Parathyroid adenoma (tissue), 2 donors: Measurements from ENCODE around the gene CYP4F22.
"Not testable (repeated sequence)": the region's sequence is repeated elsewhere in the genome, so short reads cannot be mapped to it uniquely, and the experiment has no call there.

Experiments
- H2AFZ ChIP-seq: fragments of 300-600 bp; sonication (generic); one replicate; pipeline ENCODE4 v1.7.0; 2017; ENCODE audit warnings: antibody characterized with exemption, mild to moderate bottlenecking
- H3K27ac ChIP-seq: fragments of 300-600 bp; sonication (generic); one replicate; pipeline ENCODE4 v1.7.0; 2017
- H3K27me3 ChIP-seq: fragments of 300-600 bp; sonication (generic); one replicate; pipeline ENCODE4 v1.7.0; 2017; ENCODE audit warnings: low read length; ENCODE audit not compliant: control insufficient read depth, insufficient read depth
- H3K36me3 ChIP-seq: fragments of 300-600 bp; sonication (generic); one replicate; pipeline ENCODE4 v1.7.0; 2017; ENCODE audit warnings: low read length; ENCODE audit not compliant: control insufficient read depth, insufficient read depth
- H3K4me1 ChIP-seq: fragments of 300-600 bp; sonication (generic); one replicate; pipeline ENCODE4 v1.7.0; 2017; ENCODE audit warnings: control low read depth
- H3K4me2 ChIP-seq: fragments of 300-600 bp; sonication (generic); one replicate; pipeline ENCODE4 v1.7.0; 2017; ENCODE audit warnings: low read length
- H3K4me3 ChIP-seq: fragments of 300-600 bp; sonication (generic); one replicate; pipeline ENCODE4 v1.7.0; 2017; ENCODE audit warnings: low read depth, low read length
- H3K79me2 ChIP-seq: fragments of 300-600 bp; sonication (generic); one replicate; pipeline ENCODE4 v1.7.0; 2017; ENCODE audit warnings: control low read depth
- H3K9ac ChIP-seq: fragments of 300-600 bp; sonication (generic); one replicate; pipeline ENCODE4 v1.7.0; 2017; ENCODE audit warnings: mild to moderate bottlenecking
- H3K9me3 ChIP-seq: fragments of 300-600 bp; sonication (generic); one replicate; pipeline ENCODE4 v1.7.0; 2017; ENCODE audit warnings: low read length; ENCODE audit not compliant: control insufficient read depth
- CTCF ChIP-seq: fragments of 300-600 bp; sonication (generic); IDR thresholded peaks from one replicate; pipeline ENCODE4 v1.7.0; 2017; ENCODE audit warnings: antibody characterized with exemption, mild to moderate bottlenecking
- donor health status: primary hyperparathyroidism.

The CYP4F22 gene

GRCh38 chr19:15588265-15588664 lies 79.9 kb downstream of the CYP4F22 start:
- Histone ChIP-seq H3K4me3 (no peak overlapping the region), H3K4me1 (peaks cover 6% of the 10 kb centered on the region), H3K27me3 (no peaks in the 10 kb centered on the region), H3K36me3 (no peaks in the 10 kb centered on the region), H3K9ac (no peak overlapping the region), H3K4me2 (no peak overlapping the region), H3K79me2 (no peaks in the 10 kb centered on the region), H2AFZ (peak overlapping the region; percentile 29), H3K9me3 (no peaks in the 10 kb centered on the region), H3K27ac (peak overlapping the region; percentile 1)
- TF ChIP-seq CTCF = no peak

DNA sequence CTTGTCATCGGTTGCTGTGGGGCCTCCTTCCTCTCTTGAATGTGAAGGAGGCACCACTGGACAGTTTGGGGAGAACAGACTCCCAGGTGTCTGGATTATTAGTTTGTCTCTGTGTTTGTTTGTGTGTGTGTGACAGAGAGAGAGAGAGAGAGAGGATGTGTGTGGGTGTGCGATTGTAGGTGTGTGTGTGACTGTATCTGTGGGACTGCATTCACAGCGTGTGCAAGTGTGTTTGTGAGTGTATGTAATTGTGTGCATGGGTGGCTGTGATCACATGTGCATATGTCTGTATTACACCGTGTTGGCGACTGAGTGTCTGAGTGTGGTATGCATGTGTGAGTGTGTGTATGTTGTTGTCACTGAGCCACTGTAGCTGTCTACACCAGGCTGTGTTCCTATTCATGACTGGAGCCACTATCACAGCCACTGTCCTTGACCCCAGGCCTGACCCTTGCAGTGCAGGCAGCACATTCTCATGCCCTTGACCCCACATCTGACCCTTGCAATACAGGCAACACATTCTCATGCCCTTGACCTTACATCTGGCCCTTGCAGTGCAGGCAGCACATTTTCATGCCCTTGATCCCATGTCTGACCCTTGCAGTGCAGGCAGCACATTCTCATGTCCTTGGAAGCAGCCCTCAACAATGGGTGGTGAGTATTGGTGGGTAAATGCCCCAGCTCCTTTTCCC lies 81.6 kb downstream of the CYP4F22 start:
- Histone ChIP-seq H3K9ac (no peak overlapping the region), H3K4me1 (peaks cover 6% of the 10 kb centered on the region), H2AFZ (no peak overlapping the region), H3K27me3 (no peaks in the 10 kb centered on the region), H3K4me2 (no peak overlapping the region), H3K9me3 (no peaks in the 10 kb centered on the region), H3K27ac (no peak overlapping the region), H3K36me3 (no peaks in the 10 kb centered on the region), H3K79me2 (no peaks in the 10 kb centered on the region), H3K4me3 (no peak overlapping the region)
- TF ChIP-seq CTCF = no peak

- Histone ChIP-seq H3K79me2 (no peaks in the 10 kb centered on the region), H3K9ac (no peak overlapping the region), H3K4me2 (no peak overlapping the region), H3K4me3 (no peak overlapping the region), H3K27me3 (no peaks in the 10 kb centered on the region), H3K4me1 (peaks cover 6% of the 10 kb centered on the region), H3K9me3 (no peaks in the 10 kb centered on the region), H3K36me3 (no peaks in the 10 kb centered on the region), H3K27ac (no peak overlapping the region), H2AFZ (no peak overlapping the region)
- TF ChIP-seq CTCF = no peak
These were observed 83.5 kb downstream of the CYP4F22 start for GRCh38 chr19:15591796-15592195.

DNA sequence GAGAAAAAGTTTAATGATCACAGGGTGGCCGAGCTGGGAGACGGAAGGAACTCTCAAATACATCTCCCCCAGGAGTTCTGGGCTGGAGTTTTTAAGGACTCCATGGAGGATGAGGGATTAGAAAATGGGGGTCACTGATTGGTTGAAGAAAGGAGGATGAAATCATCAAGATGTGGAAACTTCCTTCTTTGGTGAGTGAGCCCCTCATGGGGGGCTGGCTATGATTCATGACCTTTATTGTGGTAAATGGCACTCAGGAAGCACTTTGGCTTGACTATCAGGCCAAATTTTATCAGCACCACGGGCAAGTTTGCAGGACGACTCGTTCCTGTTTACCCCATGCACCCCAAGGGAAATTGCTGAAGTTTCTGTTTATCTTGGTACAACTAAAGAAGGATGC lies 84.2 kb downstream of the CYP4F22 start:
- not testable (repeated sequence) for H3K4me1 ChIP-seq, H3K9ac ChIP-seq, H3K36me3 ChIP-seq, H3K79me2 ChIP-seq, H3K4me2 ChIP-seq, H3K27ac ChIP-seq, H3K27me3 ChIP-seq, H3K9me3 ChIP-seq, H3K4me3 ChIP-seq, H2AFZ ChIP-seq

DNA sequence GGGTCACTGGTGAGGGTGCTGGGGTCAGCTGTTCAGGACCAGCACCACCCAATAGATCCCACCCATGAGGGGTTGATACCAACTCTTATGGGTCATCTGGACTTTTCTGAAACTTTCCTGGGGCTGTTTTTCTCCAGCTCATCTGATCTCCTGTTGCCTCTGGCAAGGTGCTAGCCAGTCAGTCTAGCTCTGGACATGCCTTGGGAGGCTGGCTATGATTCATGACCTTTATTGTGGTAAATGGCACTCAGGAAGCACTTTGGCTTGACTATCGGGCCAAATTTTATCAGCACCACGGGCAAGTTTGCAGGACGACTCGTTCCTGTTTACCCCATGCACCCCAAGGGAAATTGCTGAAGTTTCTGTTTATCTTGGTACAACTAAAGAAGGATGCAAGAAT lies 85.4 kb downstream of the CYP4F22 start:
- not testable (repeated sequence) for H3K4me2 ChIP-seq, H3K27ac ChIP-seq, H2AFZ ChIP-seq, H3K79me2 ChIP-seq, H3K9me3 ChIP-seq, H3K9ac ChIP-seq, H3K4me1 ChIP-seq, H3K4me3 ChIP-seq, H3K36me3 ChIP-seq, H3K27me3 ChIP-seq

GRCh38 chr19:15595069-15595468 lies 86.7 kb downstream of the CYP4F22 start:
- H3K4me3 ChIP-seq = no peak overlapping the region
- no peak overlapping the region for H3K4me2 ChIP-seq
- no peak overlapping the region for H3K27ac ChIP-seq
- H3K79me2 ChIP-seq = no peaks in the 10 kb centered on the region
- H3K9ac ChIP-seq = no peak overlapping the region
- H2AFZ ChIP-seq = no peak overlapping the region
- H3K36me3 ChIP-seq = no peaks in the 10 kb centered on the region
- H3K4me1 ChIP-seq = no peaks in the 10 kb centered on the region
- H3K9me3 ChIP-seq = no peaks in the 10 kb centered on the region
- H3K27me3 ChIP-seq = no peaks in the 10 kb centered on the region
- no peak for TF ChIP-seq CTCF
